T follicular helper cell (primary cell): ENCODE data around the gene COPA.
A peak's percentile ranks its signal among the peaks of the same experiment; 100 is the strongest.
"Not testable (repeated sequence)": the region's sequence is repeated elsewhere in the genome, so short reads cannot be mapped to it uniquely, and the experiment has no call there.

ENCODE experiments used
- DNase-seq: peaks from one replicate; pipeline ENCODE4 v3.0.0-alpha.2; 2020; ENCODE audit warnings: low read depth
- total RNA-seq, 2 experiments: gene quantifications; one replicate each; lab custom pipeline; 2026; lab: John Stamatoyannopoulos, UW

COPA gene
- total RNA-seq: 278 to 316 reads per million in 2 experiments

DNA sequence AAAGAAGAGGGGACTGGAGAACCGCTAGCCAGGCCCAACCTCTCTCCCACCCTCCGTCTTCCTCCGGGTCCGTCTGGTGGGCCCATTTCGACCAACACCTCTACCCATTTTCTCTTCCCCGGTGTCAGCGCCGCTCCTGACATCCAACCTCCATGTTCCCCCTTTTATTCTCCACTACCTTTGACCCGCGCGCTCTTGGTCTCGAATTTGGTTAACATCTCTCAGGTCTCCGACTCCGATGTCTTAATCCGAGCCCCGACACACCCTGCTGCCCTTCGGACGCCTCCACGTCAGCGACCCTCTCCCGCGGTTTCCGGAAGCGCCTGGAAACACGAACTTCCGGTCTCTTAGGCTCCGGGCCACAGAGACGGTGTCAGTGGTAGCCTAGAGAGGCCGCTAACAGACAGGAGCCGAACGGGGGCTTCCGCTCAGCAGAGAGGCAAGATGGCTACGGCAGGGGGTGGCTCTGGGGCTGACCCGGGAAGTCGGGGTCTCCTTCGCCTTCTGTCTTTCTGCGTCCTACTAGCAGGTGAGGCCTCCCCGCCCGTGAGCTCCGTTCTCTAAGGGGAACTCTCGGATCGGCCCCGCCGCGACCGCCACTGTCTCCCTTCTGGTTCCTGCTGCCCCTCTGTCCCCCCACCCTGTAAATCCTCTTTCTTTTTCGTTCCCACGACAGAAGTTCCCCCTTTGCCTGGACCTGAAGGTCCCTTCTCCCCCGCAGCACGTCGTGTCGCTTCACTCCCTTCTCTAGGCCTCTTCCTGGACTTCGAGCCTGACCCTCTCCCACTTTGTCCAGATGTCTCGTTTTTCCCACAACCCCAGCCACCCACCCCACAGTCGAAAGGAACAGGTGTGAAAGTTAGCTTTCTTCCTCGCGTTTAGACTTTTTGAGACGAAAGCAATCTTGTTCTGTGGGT lies at the start of gene COPA, which contains the start of gene NCSTN:
TSS of gene COPA (minus strand) at position 298 of the 917 bp plus-strand sequence. CDS start at position 218, 80 bp downstream.
TSS of gene NCSTN (plus strand) at position 431 of the 917 bp plus-strand sequence. CDS start at position 445, 14 bp downstream.
- peak; percentile 83 for DNase-seq

DNA sequence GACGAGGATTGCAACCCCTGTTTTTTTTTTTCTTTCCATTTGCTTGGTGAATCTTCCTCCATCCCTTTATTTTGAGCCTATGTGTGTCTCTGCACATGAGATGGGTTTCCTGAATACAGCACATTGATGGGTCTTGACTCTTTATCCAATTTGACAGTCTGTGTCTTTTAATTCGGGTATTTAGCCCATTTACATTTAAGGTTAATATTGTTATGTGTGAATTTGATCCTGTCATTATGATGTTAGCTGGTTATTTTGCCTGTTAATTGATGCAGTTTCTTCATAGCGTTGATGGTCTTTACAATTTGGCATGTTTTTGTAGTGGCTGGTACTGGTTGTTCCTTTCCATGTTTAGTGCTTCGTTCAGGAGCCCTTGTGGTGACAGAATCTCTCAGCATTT lies 45.4 kb upstream of the COPA start:
- not testable (repeated sequence) for DNase-seq

- not testable (repeated sequence) for DNase-seq
Observed at GRCh38 chr1:160384812-160385211, 41.8 kb upstream of the COPA start.

- DNase-seq: no peak
Observed at GRCh38 chr1:160377585-160378206, 34.6 kb upstream of the COPA start.

- no peak for DNase-seq
Observed at GRCh38 chr1:160376525-160377131, 33.6 kb upstream of the COPA start.

DNA sequence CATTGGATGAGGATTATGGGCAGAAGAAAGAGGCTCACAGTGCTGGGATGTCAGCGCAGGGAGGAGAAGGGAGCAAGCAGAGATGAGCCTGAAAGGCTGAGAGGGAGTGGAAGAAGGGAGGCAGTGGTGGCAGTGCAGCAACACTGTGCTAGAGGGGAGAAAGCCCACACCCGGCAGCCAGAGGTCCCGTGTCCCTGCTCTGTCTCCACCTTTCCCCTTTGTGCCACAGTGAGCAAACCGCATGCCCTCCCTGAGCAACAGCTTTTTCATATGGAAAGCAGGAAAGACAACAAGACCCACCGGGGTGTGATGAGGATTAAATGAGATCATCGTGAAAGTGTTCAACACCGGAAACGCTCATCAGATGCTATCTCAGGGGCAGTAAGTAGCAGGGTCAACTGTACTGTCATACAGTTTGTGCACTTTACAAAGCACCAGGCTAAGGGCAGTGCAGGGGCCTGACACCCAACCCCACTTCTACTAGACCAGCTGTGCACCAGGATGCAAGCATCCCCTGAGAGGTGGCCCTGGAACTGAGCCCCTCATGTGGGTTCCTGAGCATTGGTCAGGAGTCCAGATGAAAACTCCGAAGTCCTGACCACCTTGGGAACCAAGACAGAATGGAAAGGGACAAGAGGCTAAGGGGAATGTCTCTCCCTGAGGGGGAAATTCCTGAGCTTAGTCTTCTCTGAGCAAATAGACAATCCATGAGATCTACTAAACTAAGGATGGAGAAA lies 32.9 kb upstream of the COPA start:
- no peak for DNase-seq

GRCh38 chr1:160374306-160375110 lies 31.5 kb upstream of the COPA start:
- no peak for DNase-seq

GRCh38 chr1:160373696-160374095 lies 30.6 kb upstream of the COPA start:
- no peak for DNase-seq

GRCh38 chr1:160371756-160372155 lies 28.7 kb upstream of the COPA start:
- no peak for DNase-seq

DNA sequence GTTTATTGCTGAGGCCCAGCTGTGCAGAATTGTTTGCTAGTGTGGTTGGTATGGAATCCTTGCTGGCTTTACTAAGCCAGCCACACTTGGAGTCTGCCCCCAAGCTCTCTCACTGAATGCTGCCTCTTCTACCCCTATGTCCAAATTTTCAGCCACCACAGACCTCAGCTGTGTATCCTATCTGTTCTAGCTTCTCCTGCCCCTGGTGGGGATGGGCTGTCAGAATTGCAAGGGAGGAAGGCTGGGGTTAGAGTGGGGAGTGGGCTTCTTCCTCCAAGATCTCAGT lies 28.2 kb upstream of the COPA start:
- no peak for DNase-seq

DNA sequence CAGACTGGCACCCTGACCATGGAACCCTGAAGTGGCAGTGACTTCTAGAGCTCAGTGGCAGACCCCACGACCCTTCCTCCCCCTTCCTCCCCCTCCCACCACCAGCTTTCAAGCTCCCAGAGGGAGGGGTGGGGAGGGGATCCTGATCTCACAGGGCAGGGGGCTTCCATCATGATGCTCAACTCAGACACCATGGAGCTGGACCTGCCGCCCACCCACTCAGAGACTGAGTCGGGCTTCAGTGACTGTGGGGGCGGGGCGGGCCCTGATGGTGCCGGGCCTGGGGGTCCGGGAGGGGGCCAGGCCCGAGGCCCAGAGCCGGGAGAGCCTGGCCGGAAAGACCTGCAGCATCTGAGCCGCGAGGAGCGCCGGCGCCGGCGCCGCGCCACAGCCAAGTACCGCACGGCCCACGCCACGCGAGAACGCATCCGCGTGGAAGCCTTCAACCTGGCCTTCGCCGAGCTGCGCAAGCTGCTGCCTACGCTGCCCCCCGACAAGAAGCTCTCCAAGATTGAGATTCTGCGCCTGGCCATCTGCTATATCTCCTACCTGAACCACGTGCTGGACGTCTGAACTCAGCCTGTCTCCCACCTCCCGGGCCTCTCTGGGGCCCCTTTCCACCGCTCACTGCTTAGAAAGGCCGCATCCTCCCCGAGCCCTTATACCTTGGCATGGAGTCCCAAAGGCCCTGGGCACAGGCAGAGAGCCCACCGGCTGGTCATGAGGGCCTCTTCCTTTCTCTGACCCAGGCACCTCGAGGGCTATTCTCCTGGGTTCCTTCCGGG lies 27.7 kb upstream of the COPA start:
- no peak for DNase-seq

GRCh38 chr1:160369087-160369486 lies 26.0 kb upstream of the COPA start:
- no peak for DNase-seq

DNA sequence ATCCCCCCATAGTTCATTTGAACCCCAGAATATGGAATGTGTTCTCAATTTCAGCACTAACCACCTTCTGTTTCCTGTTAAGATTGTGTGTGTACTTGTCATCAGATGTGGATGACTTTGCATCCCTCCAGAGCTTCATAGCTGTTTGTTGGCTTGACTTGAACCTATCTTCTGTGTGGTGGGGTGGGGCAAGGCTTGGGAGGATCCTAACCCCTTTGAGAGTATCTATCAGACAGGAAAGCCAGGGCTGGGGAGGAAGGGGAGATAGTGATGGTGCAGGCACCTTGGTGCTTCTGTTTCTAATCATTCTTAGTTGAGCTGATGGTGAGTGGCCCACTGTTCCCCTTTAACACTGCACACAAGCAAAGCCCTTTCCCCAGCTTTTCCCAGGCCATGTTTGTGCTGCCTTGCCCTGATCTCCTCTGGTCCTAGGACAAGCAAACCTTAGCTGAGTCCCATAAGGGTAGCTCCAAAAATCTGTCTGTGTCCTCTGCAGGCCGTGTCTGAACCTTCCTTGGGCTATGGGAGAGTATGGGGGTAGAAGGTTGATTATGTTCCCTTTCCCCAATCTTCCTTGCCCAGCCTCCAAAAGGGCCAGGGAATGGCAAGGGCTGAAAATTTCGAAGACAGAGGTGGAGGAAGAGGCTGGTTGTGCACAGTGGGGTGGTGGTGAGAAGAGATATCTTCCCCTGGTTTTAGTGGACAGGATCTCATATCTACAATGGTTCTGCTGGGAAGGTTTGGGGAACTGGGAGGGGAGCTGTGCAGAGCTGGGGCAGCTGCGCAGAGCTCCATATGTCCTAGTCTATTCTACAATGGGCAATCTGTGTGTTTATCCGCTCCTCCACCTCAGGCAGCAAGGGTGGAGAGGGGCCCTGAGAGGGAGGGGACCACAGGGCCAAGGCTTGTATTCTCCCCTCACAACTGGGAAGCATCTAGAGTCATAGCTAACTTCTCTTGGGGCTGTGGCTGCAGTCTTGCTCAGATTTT lies 25.2 kb upstream of the COPA start:
- DNase-seq: no peak

- no peak for DNase-seq
Observed at GRCh38 chr1:160367516-160367900, 24.5 kb upstream of the COPA start.

- DNase-seq: no peak
Observed at GRCh38 chr1:160366731-160367515, 23.9 kb upstream of the COPA start, which contains the start of gene NHLH1. TSS of gene NHLH1 (plus strand) at chr1:160367071. CDS start at chr1:160370732, 3,661 bp downstream.

GRCh38 chr1:160365325-160365724 lies 22.3 kb upstream of the COPA start:
- no peak for DNase-seq

- DNase-seq: no peak
Observed at GRCh38 chr1:160363951-160364735, 21.1 kb upstream of the COPA start.
